Ishikawa (cell line): Measurements from ENCODE around the gene XAF1.

Experiments
- CEBPB ChIP-seq: IDR thresholded peaks from 2 replicates; pipeline ENCODE4 v1.6.1; 2012
- CREB1 ChIP-seq: IDR thresholded peaks from 2 replicates; pipeline ENCODE4 v1.6.1; 2012; ENCODE audit warnings: low read depth
- EGR1 ChIP-seq: IDR thresholded peaks from 2 replicates; pipeline ENCODE4 v1.6.1; 2012
- EP300 ChIP-seq: IDR thresholded peaks from 2 replicates; pipeline ENCODE4 v1.6.1; 2012; ENCODE audit warnings: borderline replicate concordance
- FOXM1 ChIP-seq: IDR thresholded peaks from 2 replicates; pipeline ENCODE4 v1.6.1; 2012; ENCODE audit warnings: low read depth, borderline replicate concordance
- MAX ChIP-seq: IDR thresholded peaks from 2 replicates; pipeline ENCODE4 v1.6.1; 2012
- NFIC ChIP-seq: IDR thresholded peaks from 2 replicates; pipeline ENCODE4 v1.6.1; 2012
- RAD21 ChIP-seq: IDR thresholded peaks from 2 replicates; pipeline ENCODE4 v1.6.1; 2012; ENCODE audit warnings: low read depth
- REST ChIP-seq: IDR thresholded peaks from 2 replicates; pipeline ENCODE4 v1.6.1; 2012; ENCODE audit warnings: low read depth, mild to moderate bottlenecking
- TAF1 ChIP-seq: IDR thresholded peaks from 2 replicates; pipeline ENCODE4 v1.6.1; 2012; ENCODE audit warnings: low read depth, mild to moderate bottlenecking
- TCF12 ChIP-seq: IDR thresholded peaks from 2 replicates; pipeline ENCODE4 v1.6.1; 2012; ENCODE audit warnings: low read depth
- TEAD4 ChIP-seq: IDR thresholded peaks from 2 replicates; pipeline ENCODE4 v1.6.1; 2012
- USF1 ChIP-seq: IDR thresholded peaks from 2 replicates; pipeline ENCODE4 v1.6.1; 2012
- YY1 ChIP-seq: IDR thresholded peaks from 2 replicates; pipeline ENCODE4 v1.6.1; 2012; ENCODE audit warnings: low read depth
- ZBTB7A ChIP-seq: IDR thresholded peaks from 2 replicates; pipeline ENCODE4 v1.6.1; 2012; ENCODE audit warnings: low read depth

Gene XAF1

DNA sequence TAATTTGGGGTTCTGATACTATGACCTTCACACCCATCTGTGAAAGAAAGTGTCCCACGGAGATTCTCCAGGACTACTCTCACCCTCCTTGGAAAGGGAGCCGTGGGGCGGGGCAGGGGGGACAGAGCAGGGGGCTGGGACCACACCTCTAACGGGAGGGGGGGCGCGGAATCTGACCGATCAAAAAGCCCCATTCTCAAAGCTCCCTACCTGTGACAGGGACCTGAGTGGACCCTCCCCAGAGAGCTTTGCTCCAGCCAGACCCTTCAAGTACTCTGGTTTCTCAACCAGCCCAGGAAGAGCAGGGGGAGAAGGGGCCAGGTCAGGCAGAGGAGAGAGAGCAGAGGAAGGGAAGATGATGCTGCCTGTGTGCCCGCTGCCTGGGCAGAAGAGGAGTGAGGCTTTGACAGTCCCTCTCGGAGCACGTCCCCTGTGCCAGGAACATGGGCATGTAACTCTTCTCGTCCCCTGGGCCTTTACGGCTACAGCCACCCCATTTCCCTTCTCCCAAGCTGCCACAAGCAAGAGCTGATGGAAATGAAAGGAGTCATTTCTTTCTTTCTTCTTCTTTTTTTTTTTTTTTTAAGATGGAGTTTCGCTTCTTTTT lies 682 bp downstream of the XAF1 start:
- no peak for TF ChIP-seq TAF1
- no peak for TF ChIP-seq FOXM1
- no peak for TF ChIP-seq EP300
- no peak for TF ChIP-seq RAD21
- no peak for TF ChIP-seq ZBTB7A
- TF ChIP-seq TEAD4: no peak
- TF ChIP-seq CREB1: no peak
- no peak for TF ChIP-seq NFIC
- TF ChIP-seq CEBPB: no peak
- TF ChIP-seq YY1: no peak
- TF ChIP-seq EGR1: no peak
- TF ChIP-seq TCF12: no peak

DNA sequence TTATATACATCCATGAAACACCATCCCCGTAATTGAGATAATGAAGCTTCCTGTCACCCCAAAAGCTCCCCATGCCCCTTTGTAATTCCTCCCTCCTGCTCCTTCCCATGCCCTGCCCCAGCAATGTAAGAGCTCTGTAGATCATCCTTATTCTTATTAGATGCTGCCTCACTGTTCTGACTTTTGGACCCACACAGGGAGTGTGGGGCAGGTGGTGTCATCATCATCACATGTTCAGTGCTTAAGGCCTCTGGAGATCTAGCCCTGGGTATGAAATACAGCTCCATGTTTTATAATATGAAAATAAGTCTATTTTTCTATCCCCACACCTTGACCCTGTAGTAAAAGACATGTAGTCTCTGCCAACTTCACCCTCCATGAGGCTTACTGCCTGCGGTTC lies 1.9 kb downstream of the XAF1 start:
- TF ChIP-seq TCF12 (no peak), RAD21 (no peak), MAX (no peak), USF1 (no peak), EP300 (no peak), FOXM1 (no peak), EGR1 (no peak), REST (no peak), TAF1 (no peak), CREB1 (no peak), ZBTB7A (no peak), YY1 (no peak), CEBPB (no peak), NFIC (no peak), TEAD4 (no peak)

- TF ChIP-seq RAD21 (no peak), NFIC (no peak), ZBTB7A (no peak), EP300 (no peak), TEAD4 (no peak), CEBPB (no peak), EGR1 (no peak), YY1 (no peak), USF1 (no peak), REST (no peak), CREB1 (no peak)
These were observed 5.9 kb downstream of the XAF1 start for GRCh38 chr17:6761779-6762178.

DNA sequence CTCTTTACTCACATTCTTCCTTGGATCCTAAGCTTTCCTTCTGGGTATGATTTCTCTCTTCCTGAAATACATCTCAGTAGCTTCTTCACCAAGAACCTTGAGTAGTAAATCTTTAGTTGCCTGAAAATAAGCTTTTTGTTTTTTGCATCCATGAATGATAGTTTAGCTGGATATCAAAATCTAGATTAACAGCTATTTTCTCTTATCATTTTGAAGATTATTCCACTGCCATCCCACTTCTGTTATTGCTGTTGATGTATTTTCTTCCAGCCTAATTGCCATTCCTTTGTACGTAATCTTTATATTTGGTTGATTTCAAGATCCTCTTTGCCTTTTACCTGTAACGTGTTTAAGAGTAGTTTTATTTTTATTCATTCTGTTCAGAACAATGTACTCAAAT lies 12.6 kb downstream of the XAF1 start:
- TF ChIP-seq NFIC (no peak), EP300 (no peak), USF1 (no peak), EGR1 (no peak), CEBPB (no peak), ZBTB7A (no peak), TEAD4 (no peak), TCF12 (no peak)

DNA sequence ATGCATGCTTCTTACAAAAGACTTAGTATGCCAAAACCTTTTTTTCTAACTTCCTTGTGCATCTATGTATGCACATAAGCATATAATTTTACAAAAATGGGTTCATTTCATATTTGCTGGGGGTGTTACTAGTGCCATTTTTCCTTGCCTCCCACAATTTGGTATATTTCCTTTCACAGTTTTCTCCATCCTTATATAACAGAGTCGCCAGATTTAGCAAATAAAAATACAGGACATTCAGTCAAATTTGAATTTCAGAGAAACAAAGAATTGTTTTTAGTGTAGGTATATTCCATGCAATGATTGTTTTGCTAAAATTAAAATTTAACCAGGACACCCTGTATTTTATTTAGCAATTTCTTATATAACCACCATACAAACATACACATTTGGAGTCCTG lies 16.2 kb downstream of the XAF1 start:
- no peak for TF ChIP-seq FOXM1
- no peak for TF ChIP-seq YY1
- TF ChIP-seq ZBTB7A: no peak
- TF ChIP-seq TEAD4: no peak
- TF ChIP-seq EGR1: no peak
- TF ChIP-seq TAF1: no peak
- no peak for TF ChIP-seq CEBPB
- no peak for TF ChIP-seq REST
- no peak for TF ChIP-seq TCF12
- TF ChIP-seq CREB1: no peak
- no peak for TF ChIP-seq MAX
- TF ChIP-seq EP300: no peak
- no peak for TF ChIP-seq NFIC
- no peak for TF ChIP-seq RAD21
- TF ChIP-seq USF1: no peak
